ENCODE data around the gene ARHGAP10. TPM values are rescaled to one million over a fixed set of nuclear protein-coding genes. Genes with fewer than 3 reads are reported as not detected.

Gene ARHGAP10
- polyA plus RNA-seq, 1 experiment: 31.1 TPM

DNA sequence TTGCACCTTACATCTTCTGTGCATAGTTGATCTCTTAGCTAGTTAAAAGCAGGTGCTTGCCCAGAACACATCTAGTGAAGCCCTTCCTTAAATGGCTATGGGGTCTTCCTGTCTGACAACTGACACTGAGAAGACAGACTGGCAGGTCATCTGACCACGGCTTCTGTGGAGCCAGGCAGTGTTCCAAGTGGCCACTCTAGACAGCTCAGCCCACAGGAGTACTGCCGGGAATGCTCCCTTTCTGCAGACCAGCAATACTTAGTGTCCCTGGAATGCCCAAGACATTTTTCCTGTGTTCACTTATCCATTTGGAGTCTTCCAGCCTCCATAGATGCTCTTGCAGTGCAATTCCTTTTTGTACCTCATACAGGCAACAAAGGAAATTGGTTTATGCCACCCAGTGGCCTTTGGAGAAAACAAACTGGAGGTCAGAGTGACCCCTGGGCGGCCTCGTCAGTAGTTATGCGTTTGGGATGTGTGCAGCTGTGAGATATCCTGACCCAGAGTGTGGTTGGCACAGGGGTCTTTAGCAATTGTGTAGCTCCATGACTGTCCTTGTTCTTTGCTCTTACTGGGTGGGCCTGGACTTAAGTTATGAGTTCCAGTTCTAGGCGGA lies 335.5 kb downstream of the ARHGAP10 start:
- no peak overlapping the region for H3K4me3 ChIP-seq (ENCODE audit: low read depth, low read length)
- POLR2A ChIA-PET: no interaction called here
- no peaks in the 10 kb centered on the region for H3K27me3 ChIP-seq (ENCODE audit: control insufficient read depth, insufficient read depth, low read length)
- TF ChIP-seq, protein P1, sequence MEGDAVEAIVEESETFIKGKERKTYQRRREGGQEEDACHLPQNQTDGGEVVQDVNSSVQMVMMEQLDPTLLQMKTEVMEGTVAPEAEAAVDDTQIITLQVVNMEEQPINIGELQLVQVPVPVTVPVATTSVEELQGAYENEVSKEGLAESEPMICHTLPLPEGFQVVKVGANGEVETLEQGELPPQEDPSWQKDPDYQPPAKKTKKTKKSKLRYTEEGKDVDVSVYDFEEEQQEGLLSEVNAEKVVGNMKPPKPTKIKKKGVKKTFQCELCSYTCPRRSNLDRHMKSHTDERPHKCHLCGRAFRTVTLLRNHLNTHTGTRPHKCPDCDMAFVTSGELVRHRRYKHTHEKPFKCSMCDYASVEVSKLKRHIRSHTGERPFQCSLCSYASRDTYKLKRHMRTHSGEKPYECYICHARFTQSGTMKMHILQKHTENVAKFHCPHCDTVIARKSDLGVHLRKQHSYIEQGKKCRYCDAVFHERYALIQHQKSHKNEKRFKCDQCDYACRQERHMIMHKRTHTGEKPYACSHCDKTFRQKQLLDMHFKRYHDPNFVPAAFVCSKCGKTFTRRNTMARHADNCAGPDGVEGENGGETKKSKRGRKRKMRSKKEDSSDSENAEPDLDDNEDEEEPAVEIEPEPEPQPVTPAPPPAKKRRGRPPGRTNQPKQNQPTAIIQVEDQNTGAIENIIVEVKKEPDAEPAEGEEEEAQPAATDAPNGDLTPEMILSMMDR (IDR thresholded peaks at IDR 0.05; ENCODE audit: low read depth, low read length): no peak
- H3K27ac ChIP-seq (ENCODE audit: low read depth, low read length): no peak overlapping the region
- CTCF ChIA-PET: interaction anchor here (0.6 kb wide), 1 partner anchor 91 kb away, joined by 3 read pairs; no protein-coding TSS in a partner anchor
- no peak for DNase-seq (ENCODE audit: low read depth, low spot score)
- no peaks in the 10 kb centered on the region; the same call in 1 of the 2 replicates for H3K9me3 ChIP-seq (ENCODE audit: control insufficient read depth, insufficient read depth, low read length)

DNA sequence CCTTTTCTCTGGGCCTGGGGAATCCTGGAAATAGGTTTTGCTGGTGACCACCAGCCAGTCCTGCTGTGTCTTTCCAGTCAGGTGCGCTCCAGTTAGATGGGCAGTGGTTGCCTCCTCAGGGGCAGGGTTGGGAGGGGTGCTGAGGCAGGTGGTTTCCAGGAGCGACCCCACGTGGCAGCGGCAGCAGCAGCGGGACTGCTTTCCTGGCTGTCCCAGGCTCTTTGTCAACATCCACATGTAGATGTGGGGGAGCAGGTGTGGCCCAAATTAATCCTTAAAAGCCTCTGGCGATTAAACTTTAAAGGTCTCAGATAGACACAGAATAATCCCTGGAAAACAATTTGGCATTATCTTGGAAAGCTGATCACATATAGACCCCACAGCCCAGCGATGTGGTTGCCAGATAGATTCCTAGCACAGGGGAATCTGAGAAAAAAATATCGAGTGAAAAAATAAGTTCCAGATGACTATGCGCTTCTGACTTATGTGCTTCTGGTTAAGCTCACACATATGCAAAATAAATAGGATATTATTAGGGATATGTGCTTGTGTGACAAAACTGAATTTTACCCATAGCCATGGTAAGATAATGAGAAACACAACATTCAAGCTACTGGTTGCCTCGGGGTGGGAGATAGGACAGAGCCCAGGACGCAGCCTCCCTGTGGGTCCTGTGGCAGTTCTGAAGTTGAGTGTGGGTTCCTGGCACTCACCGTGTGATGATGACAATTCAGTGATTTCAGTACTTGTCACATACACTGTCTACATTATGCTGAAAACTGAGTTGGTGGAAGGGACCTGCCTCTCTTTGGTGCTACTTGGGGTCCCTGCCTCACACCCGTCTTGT lies 336.4 kb downstream of the ARHGAP10 start:
- no peaks in the 10 kb centered on the region; the same call in 1 of the 2 replicates for H3K9me3 ChIP-seq (ENCODE audit: control insufficient read depth, insufficient read depth, low read length)
- H3K27me3 ChIP-seq (ENCODE audit: control insufficient read depth, insufficient read depth, low read length): no peaks in the 10 kb centered on the region
- no peak overlapping the region for H3K4me3 ChIP-seq (ENCODE audit: low read depth, low read length)
- DNase-seq (ENCODE audit: low read depth, low spot score): no peak
- H3K27ac ChIP-seq (ENCODE audit: low read depth, low read length): no peak overlapping the region
- CTCF ChIA-PET: interaction anchor here (0.6 kb wide), 1 partner anchor 92 kb away, joined by 3 read pairs; no protein-coding TSS in a partner anchor
- TF ChIP-seq, protein P1 (IDR thresholded peaks at IDR 0.05; ENCODE audit: low read depth, low read length): no peak
- POLR2A ChIA-PET: no interaction called here

DNA sequence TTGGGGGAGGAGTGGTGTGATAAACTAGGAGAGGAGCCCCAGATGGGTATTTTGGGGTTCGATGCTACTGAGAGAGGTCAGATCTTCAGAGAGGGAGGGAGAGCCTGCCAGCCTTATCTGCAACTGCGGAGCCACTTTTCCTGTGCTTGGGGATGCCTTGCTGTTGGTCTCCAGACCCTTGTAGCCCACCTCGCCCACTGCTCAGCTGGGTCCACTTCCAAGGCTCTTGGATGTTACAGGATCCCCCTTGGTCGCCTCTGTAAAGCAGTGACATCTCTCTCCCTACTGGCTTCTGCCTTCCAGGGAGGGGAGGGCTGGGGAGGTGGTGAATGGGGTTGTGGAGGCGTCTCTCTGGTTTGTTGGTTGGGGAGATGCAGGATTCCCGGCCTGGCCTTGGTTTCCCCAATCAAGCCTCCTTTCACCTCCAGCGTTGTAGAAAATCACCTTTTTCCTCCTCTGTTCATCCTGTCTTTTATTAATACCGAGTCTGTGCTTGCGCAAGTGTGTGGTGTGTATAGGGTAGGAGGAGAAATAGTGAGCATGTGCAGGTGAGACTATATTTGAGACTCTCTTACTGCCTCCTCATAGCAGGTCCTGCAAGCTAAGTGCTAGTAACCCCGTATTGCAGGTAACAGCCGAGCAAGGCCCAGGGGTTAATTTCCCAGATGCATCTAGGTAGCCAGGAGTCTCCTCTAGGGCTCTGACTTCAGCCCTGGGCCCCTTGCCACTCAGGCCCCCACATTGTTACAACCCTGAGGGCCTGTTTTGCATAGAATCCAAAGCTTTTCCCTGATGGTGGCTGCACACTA lies 337.4 kb downstream of the ARHGAP10 start:
- ChIA-PET CTCF (no interaction called here), POLR2A (no interaction called here)

DNA sequence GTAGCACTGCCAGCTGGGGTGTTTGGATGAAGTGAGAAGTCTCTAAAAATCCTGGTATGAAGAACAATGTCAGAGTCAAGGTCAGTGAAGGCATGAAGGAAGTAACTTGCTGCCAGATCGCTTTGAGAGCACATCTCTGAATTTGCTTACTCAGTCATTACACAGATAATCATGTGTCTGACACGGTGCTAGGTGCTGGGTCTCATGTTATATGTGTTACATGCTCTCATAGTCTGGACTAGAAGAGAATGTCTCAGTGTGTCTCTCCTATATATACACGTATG lies 337.9 kb downstream of the ARHGAP10 start:
- ChIA-PET POLR2A (no interaction called here), CTCF (no interaction called here)
- TF ChIP-seq, protein P1 (IDR thresholded peaks at IDR 0.05; ENCODE audit: low read depth, low read length): no peak
- H3K27ac ChIP-seq (ENCODE audit: low read depth, low read length): no peak overlapping the region
- no peak for DNase-seq (ENCODE audit: low read depth, low spot score)
- no peaks in the 10 kb centered on the region for H3K27me3 ChIP-seq (ENCODE audit: control insufficient read depth, insufficient read depth, low read length)
- no peak overlapping the region for H3K4me3 ChIP-seq (ENCODE audit: low read depth, low read length)
- H3K9me3 ChIP-seq (ENCODE audit: control insufficient read depth, insufficient read depth, low read length): peaks cover 13% of the 10 kb centered on the region

More for the DNA sequence above, 337.4 kb downstream of the ARHGAP10 start:
- DNase-seq (ENCODE audit: low read depth, low spot score): no peak
- peaks cover 7% of the 10 kb centered on the region for H3K9me3 ChIP-seq (ENCODE audit: control insufficient read depth, insufficient read depth, low read length)
- no peak overlapping the region for H3K4me3 ChIP-seq (ENCODE audit: low read depth, low read length)
- no peaks in the 10 kb centered on the region for H3K27me3 ChIP-seq (ENCODE audit: control insufficient read depth, insufficient read depth, low read length)
- H3K27ac ChIP-seq (ENCODE audit: low read depth, low read length): no peak overlapping the region
- TF ChIP-seq, protein P1 (IDR thresholded peaks at IDR 0.05; ENCODE audit: low read depth, low read length): no peak
